LoVo (cell line): ENCODE measurements around the gene NCLN.
"Not testable (repeated sequence)": the region's sequence is repeated elsewhere in the genome, so short reads cannot be mapped to it uniquely, and the experiment has no call there.

Experiments used
- DNase-seq: peaks from one replicate; pipeline ENCODE4 v3.0.0-alpha.2; 2016; ENCODE audit warnings: low spot score

NCLN gene

GRCh38 chr19:3154957-3155736, 30.6 kb upstream of the NCLN start:
- DNase-seq, result peak; percentile 30

GRCh38 chr19:3157096-3157845, 28.5 kb upstream of the NCLN start:
- DNase-seq, result no peak

GRCh38 chr19:3159565-3159964, 26.2 kb upstream of the NCLN start:
- DNase-seq, result no peak

GRCh38 chr19:3160219-3160618, 25.5 kb upstream of the NCLN start:
- no peak for DNase-seq

GRCh38 chr19:3161453-3161852, 24.3 kb upstream of the NCLN start:
- DNase-seq, result no peak

- DNase-seq, result no peak
Observed at GRCh38 chr19:3162418-3163229, 23.1 kb upstream of the NCLN start.

- peak; percentile 67 for DNase-seq
Observed at GRCh38 chr19:3163230-3163886, 22.4 kb upstream of the NCLN start.

- no peak for DNase-seq
Observed at GRCh38 chr19:3163943-3164342, 21.8 kb upstream of the NCLN start.

- DNase-seq, result no peak
Observed at GRCh38 chr19:3167533-3168272, 18.0 kb upstream of the NCLN start.

GRCh38 chr19:3171894-3172672, 13.6 kb upstream of the NCLN start:
- DNase-seq, result peak; percentile 32

- not testable (repeated sequence) for DNase-seq
Observed at GRCh38 chr19:3172673-3173000, 13.1 kb upstream of the NCLN start.

GRCh38 chr19:3175781-3176714, 9.7 kb upstream of the NCLN start:
- peak; percentile 79 for DNase-seq

GRCh38 chr19:3176715-3177501, 8.8 kb upstream of the NCLN start:
- peak; percentile 84 for DNase-seq

GRCh38 chr19:3178377-3178972, 7.3 kb upstream of the NCLN start, which contains the start of gene S1PR4:
Gene S1PR4, plus strand, starts transcription at chr19:3178769. Its CDS starts 24 bp downstream, at chr19:3178793.
- DNase-seq, result no peak

- DNase-seq, result no peak
Observed at GRCh38 chr19:3178973-3179738, 6.6 kb upstream of the NCLN start.

- DNase-seq, result no peak
Observed at GRCh38 chr19:3179739-3180293, 5.9 kb upstream of the NCLN start.
